ENCODE data around the gene MAOB. TPM values are rescaled to one million over a fixed set of nuclear protein-coding genes. Genes with fewer than 3 reads are reported as not detected.
"Not testable (repeated sequence)": the region's sequence is repeated elsewhere in the genome, so short reads cannot be mapped to it uniquely, and the experiment has no call there.

MAOB gene
- total RNA-seq, 8 experiments from 2014 or later: 0.10 to 21.8 (median 0.54) TPM; not detected in 1

DNA sequence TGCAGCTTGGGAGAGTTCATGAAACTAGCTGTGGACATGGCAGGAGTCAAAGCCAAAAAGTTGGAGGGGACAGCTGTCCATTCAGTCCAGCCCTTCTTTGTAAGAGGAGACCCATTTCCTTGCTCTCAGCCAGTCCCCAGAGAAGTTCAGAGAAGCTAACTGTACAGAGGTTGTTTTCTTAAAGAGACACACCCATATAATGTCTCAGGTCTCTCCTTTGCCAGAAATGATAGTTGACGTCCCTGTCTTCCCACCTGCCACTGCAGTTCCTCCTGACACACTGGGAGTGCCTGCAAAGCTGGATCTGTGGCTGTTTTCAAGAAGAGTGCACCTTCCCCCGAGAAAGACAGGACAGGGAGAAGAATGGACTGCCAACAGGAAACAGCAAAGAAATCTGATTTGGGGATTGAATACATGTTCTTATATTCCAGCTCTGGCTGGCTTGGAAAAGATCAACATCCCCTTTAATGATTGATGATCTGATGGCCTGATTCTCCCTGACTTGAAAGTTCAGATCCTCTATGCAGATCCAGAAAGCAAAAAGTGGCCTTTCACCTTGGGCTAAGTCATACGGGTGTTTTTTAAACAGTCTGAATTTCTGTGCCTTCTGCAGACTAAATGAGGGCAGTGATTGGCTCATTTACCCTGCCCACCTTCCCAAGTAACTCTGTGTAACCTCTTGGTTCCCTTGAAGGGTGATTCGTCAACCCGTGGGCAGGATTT, 139.0 kb downstream of the MAOB start:
- no peak overlapping the region for H3K27ac ChIP-seq
- 52 to 100% (median 61%) methylated on average over 1 to 4 of the region's 5 CpGs; no CpG with 5 or more reads in 6 of the 10 experiments for WGBS, 10 experiments
- in situ Hi-C loops (cut with MboI; ENCODE audit: low pct_unique_long_range_greater_than_20kb in 2 of 9, low sequenced_read_pairs in 9 of 9, unreplicated experiment in 9 of 9): loop anchor here in 2 of 9 experiments (25.0 kb wide), 3 partner anchors 156 to 406 kb away; no protein-coding TSS in a partner anchor
- no peaks in the 10 kb centered on the region for H3K4me1 ChIP-seq (replicated peaks in 1 of 2)
- no peak overlapping the region for H3K4me3 ChIP-seq
- ATAC-seq (replicated peaks in 6 of 8): no peak

- no peak for ATAC-seq (replicated peaks in 6 of 8)
- H3K4me3 ChIP-seq: no peak overlapping the region
- WGBS, 10 experiments: 0 to 80% (median 30%) methylated on average over 2 to 6 of the region's 7 CpGs; no CpG with 5 or more reads in 3 of the 10 experiments
- in situ Hi-C loops (cut with MboI; ENCODE audit: low pct_unique_long_range_greater_than_20kb in 2 of 9, low sequenced_read_pairs in 9 of 9, unreplicated experiment in 9 of 9): loop anchor here in 2 of 9 experiments (25.0 kb wide), 3 partner anchors 155 to 405 kb away; no protein-coding TSS in a partner anchor
- no peak overlapping the region for H3K27ac ChIP-seq
- no peaks in the 10 kb centered on the region for H3K4me1 ChIP-seq (replicated peaks in 1 of 2)
Observed at GRCh38 chrX:43741843-43742573, 140.2 kb downstream of the MAOB start.

GRCh38 chrX:43735957-43736356, 146.3 kb downstream of the MAOB start:
- no peaks in the 10 kb centered on the region for H3K4me1 ChIP-seq (replicated peaks in 1 of 2)
- in situ Hi-C loops (cut with MboI; ENCODE audit: low pct_unique_long_range_greater_than_20kb in 2 of 9, low sequenced_read_pairs in 9 of 9, unreplicated experiment in 9 of 9): loop anchor here in 2 of 9 experiments (25.0 kb wide), 3 partner anchors 149 to 399 kb away; no protein-coding TSS in a partner anchor
- no peak overlapping the region for H3K27ac ChIP-seq
- ATAC-seq (replicated peaks in 6 of 8): no peak
- WGBS, 10 experiments: 0 to 72% (median 60%) methylated on average over 1 to 3 of the region's 3 CpGs; no CpG with 5 or more reads in 5 of the 10 experiments
- H3K4me3 ChIP-seq: no peak overlapping the region

- in situ Hi-C loops (cut with MboI; ENCODE audit: low pct_unique_long_range_greater_than_20kb in 2 of 9, low sequenced_read_pairs in 9 of 9, unreplicated experiment in 9 of 9): loop anchor here in 2 of 9 experiments (25.0 kb wide), 3 partner anchors 148 to 398 kb away; no protein-coding TSS in a partner anchor
- Histone ChIP-seq H3K4me3 (no peak overlapping the region), H3K4me1 (replicated peaks in 1 of 2) (no peaks in the 10 kb centered on the region), H3K27ac (no peak overlapping the region)
- ATAC-seq (replicated peaks in 6 of 8): no peak
- 69 to 100% (median 80%) methylated on average over 1 to 3 of the region's 6 CpGs; no CpG with 5 or more reads in 7 of the 10 experiments for WGBS, 10 experiments
Observed at GRCh38 chrX:43735534-43735933, 146.7 kb downstream of the MAOB start.

DNA sequence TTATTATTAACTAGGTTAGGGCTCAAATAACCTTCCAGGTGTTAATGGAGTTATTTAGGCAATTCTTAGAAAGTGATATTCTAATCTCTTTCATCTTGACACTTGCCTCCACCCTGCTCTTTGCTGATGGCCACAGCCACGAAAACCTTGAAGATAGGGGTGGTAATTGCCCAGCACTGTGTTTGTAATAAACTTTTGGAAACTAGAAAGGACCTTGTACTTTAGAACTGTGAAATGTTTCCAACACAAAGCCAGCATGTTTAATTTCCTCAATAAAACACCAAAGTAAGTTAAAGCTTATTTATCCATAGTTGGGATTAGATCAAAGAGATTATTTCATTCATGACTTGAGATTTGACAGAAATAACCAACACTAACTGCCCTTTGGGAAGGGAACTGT, 147.8 kb downstream of the MAOB start:
- in situ Hi-C loops (cut with MboI; ENCODE audit: low pct_unique_long_range_greater_than_20kb in 2 of 9, low sequenced_read_pairs in 9 of 9, unreplicated experiment in 9 of 9): loop anchor here in 2 of 9 experiments (25.0 kb wide), 3 partner anchors 147 to 397 kb away; no protein-coding TSS in a partner anchor
- no peak for ATAC-seq (replicated peaks in 6 of 8)

GRCh38 chrX:43733699-43734098, 148.6 kb downstream of the MAOB start:
- H3K4me1 ChIP-seq (replicated peaks in 1 of 2): no peaks in the 10 kb centered on the region
- no peak overlapping the region for H3K4me3 ChIP-seq
- in situ Hi-C loops (cut with MboI; ENCODE audit: low pct_unique_long_range_greater_than_20kb in 2 of 9, low sequenced_read_pairs in 9 of 9, unreplicated experiment in 9 of 9): loop anchor here in 2 of 9 experiments (25.0 kb wide), 3 partner anchors 146 to 396 kb away; no protein-coding TSS in a partner anchor
- ATAC-seq (replicated peaks in 6 of 8): no peak
- H3K27ac ChIP-seq: no peak overlapping the region
- 91 to 100% (median 100%) methylated on average over 1 of the region's 1 CpG; no CpG with 5 or more reads in 7 of the 10 experiments for WGBS, 10 experiments

More for the DNA sequence above, 147.8 kb downstream of the MAOB start:
- 89% methylated on average over 1 of the region's 1 CpG; no CpG with 5 or more reads in 9 of the 10 experiments for WGBS, 10 experiments
- Histone ChIP-seq H3K4me1 (replicated peaks in 1 of 2) (no peaks in the 10 kb centered on the region), H3K4me3 (no peak overlapping the region), H3K27ac (no peak overlapping the region)

- no peak for ATAC-seq (replicated peaks in 6 of 8)
- in situ Hi-C loops (cut with MboI; ENCODE audit: low pct_unique_long_range_greater_than_20kb in 2 of 9, low sequenced_read_pairs in 9 of 9, unreplicated experiment in 9 of 9): loop anchor here in 2 of 9 experiments (25.0 kb wide), 3 partner anchors 144 to 394 kb away; no protein-coding TSS in a partner anchor
- H3K27ac ChIP-seq: no peak overlapping the region
- H3K4me1 ChIP-seq (replicated peaks in 1 of 2): no peaks in the 10 kb centered on the region
- WGBS, 10 experiments: 44 to 100% (median 92%) methylated on average over 1 to 2 of the region's 7 CpGs; no CpG with 5 or more reads in 7 of the 10 experiments
- no peak overlapping the region for H3K4me3 ChIP-seq
Observed at GRCh38 chrX:43731086-43731485, 151.2 kb downstream of the MAOB start.

GRCh38 chrX:43728966-43729365, 153.3 kb downstream of the MAOB start:
- WGBS, 10 experiments: 75% methylated on average over 1 of the region's 1 CpG; no CpG with 5 or more reads in 9 of the 10 experiments
- in situ Hi-C loops (cut with MboI; ENCODE audit: low pct_unique_long_range_greater_than_20kb in 2 of 9, low sequenced_read_pairs in 9 of 9, unreplicated experiment in 9 of 9): loop anchor here in 2 of 9 experiments (25.0 kb wide), 3 partner anchors 142 to 392 kb away; no protein-coding TSS in a partner anchor
- Histone ChIP-seq H3K27ac (no peak overlapping the region), H3K4me1 (replicated peaks in 1 of 2) (no peaks in the 10 kb centered on the region), H3K4me3 (no peak overlapping the region)
- no peak for ATAC-seq (replicated peaks in 6 of 8)

DNA sequence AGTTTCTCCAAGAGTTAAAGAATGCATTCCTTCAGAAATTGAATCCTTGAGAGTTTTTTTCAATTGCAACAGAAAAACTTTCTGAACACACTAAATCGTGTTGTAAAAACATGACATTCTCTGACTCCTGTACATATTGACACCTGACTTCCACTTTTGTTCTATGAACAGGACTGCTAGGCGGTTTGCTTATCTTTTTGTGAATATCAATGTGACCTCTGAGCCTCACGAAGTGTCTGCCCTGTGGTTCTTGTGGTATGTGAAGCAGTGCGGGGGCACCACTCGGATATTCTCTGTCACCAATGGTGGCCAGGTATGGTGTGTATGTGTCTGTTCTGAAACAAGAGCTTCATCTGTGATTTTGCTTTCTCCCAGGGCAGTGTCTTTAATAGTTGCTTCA, 154.2 kb downstream of the MAOB start:
- Histone ChIP-seq H3K27ac (no peak overlapping the region), H3K4me3 (no peak overlapping the region), H3K4me1 (replicated peaks in 1 of 2) (no peaks in the 10 kb centered on the region)
- no peak for ATAC-seq (replicated peaks in 6 of 8)
- WGBS, 10 experiments: 17 to 93% (median 63%) methylated on average over 1 to 5 of the region's 5 CpGs; no CpG with 5 or more reads in 4 of the 10 experiments
- in situ Hi-C loops (cut with MboI; ENCODE audit: low pct_unique_long_range_greater_than_20kb in 2 of 9, low sequenced_read_pairs in 9 of 9, unreplicated experiment in 9 of 9): loop anchor here in 2 of 9 experiments (25.0 kb wide), 3 partner anchors 141 to 391 kb away; no protein-coding TSS in a partner anchor

DNA sequence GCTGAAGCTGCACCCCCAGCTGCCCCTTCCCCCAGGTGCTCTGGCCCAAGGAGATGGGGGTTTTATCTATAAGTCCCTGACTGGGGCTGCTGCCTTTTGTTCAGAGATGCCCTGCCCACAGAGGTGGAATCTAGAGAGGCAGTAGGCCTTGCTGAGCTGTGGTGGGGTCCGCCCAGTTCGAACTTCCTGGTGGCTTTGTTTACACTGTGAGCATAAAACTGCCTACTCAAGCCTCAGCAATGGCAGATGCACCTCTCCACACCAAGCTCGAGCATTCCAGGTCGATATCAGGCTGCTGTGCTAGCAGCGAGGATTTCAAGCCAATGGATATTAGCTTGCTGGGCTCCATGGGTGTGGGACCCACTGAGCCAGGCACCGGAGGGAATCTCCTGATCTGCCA, 155.0 kb downstream of the MAOB start:
- not testable (repeated sequence) for H3K4me3 ChIP-seq; ATAC-seq (replicated peaks in 6 of 8); H3K4me1 ChIP-seq (replicated peaks in 1 of 2); H3K27ac ChIP-seq
- in situ Hi-C loops (cut with MboI; ENCODE audit: low pct_unique_long_range_greater_than_20kb in 2 of 9, low sequenced_read_pairs in 9 of 9, unreplicated experiment in 9 of 9): loop anchor here in 2 of 9 experiments (25.0 kb wide), 3 partner anchors 140 to 390 kb away; no protein-coding TSS in a partner anchor
- 40 to 88% methylated on average over 1 to 5 of the region's 6 CpGs; no CpG with 5 or more reads in 8 of the 10 experiments for WGBS, 10 experiments

DNA sequence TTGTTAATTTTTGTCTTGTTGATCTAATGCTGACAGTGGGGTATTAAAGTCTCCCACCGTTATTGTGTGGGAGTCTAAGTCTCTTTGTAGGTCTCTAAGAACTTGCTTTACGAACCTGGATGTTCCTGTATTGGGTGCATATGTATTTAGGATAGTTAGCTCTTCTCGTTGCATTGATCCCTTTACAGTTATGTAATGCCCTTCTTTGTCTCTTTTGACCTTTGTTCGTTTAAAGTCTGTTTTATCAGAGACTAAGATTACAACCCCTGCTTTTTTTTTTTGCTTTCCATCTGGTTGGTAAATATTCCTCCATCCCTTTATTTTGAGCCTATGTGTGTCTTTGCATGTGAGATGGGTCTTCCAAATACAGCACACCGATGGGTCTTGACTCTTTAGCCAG, 157.0 kb downstream of the MAOB start:
- H3K4me3 ChIP-seq; H3K4me1 ChIP-seq (replicated peaks in 1 of 2); ATAC-seq (replicated peaks in 6 of 8); H3K27ac ChIP-seq: not testable (repeated sequence)
- 22 to 100% (median 54%) methylated on average over 1 to 4 of the region's 5 CpGs; no CpG with 5 or more reads in 4 of the 10 experiments for WGBS, 10 experiments
- in situ Hi-C loops (cut with MboI; ENCODE audit: low pct_unique_long_range_greater_than_20kb in 2 of 9, low sequenced_read_pairs in 9 of 9, unreplicated experiment in 9 of 9): loop anchor here in 2 of 9 experiments (25.0 kb wide), 3 partner anchors 138 to 388 kb away; no protein-coding TSS in a partner anchor

- in situ Hi-C loops (cut with MboI; ENCODE audit: low pct_unique_long_range_greater_than_20kb in 2 of 9, low sequenced_read_pairs in 9 of 9, unreplicated experiment in 9 of 9): no loop called here
- ATAC-seq (replicated peaks in 6 of 8): no peak
- no peaks in the 10 kb centered on the region for H3K4me1 ChIP-seq (replicated peaks in 1 of 2)
- no peak overlapping the region for H3K27ac ChIP-seq
- H3K4me3 ChIP-seq: no peak overlapping the region
- 20 to 100% (median 68%) methylated on average over 1 of the region's 1 CpG; no CpG with 5 or more reads in 6 of the 10 experiments for WGBS, 10 experiments
Observed at GRCh38 chrX:43720961-43721360, 161.3 kb downstream of the MAOB start.

Measured in motor neuron (in vitro differentiated cells).